GM12878 (cell line): ENCODE data around the gene ASB4. TPM values are rescaled to one million over a fixed set of nuclear protein-coding genes. Genes with fewer than 3 reads are reported as not detected.

Experiments
- ATAC-seq: fragments of 200-7000 bp; cut with Tn5 transposase; 3 replicates; pipeline ENCODE4 v1.9.1; 2020; ENCODE audit warnings: mild to moderate bottlenecking, moderate library complexity
- BruUV-seq: library from RNA; stranded (reverse); fragments of 400-500 nt; replicated peaks from 2 replicates; lab custom pipeline; 2021; lab: Mats Ljungman, UMichigan
- CTCF ChIA-PET: fragments of 300-600 bp; sonication (Branson Sonifier 250); formaldehyde crosslinking; extraction: SDS; loops from one replicate; lab custom pipeline; 2021; ENCODE audit warnings: inconsistent platforms; lab: Yijun Ruan, JAX
- POLR2A ChIA-PET: fragments of 350-600 bp; formaldehyde crosslinking; extraction: SDS; loops from one replicate; lab custom pipeline; 2021; ENCODE audit warnings: inconsistent platforms; lab: Charles Lee
- RAD21 ChIA-PET: fragments of 300-600 bp; sonication (Branson Sonifier 250); formaldehyde crosslinking; loops from one replicate; lab custom pipeline; 2023; ENCODE audit warnings: antibody characterized with exemption; ENCODE audit not compliant: unreplicated experiment; lab: Charles Lee
- SMC1A ChIA-PET: fragments of 300-600 bp; sonication (Branson Sonifier 250); formaldehyde crosslinking; loops from one replicate; lab custom pipeline; 2023; ENCODE audit not compliant: unreplicated experiment, uncharacterized antibody; lab: Charles Lee
- DNase-seq: peaks from one replicate; pipeline ENCODE4 v3.0.0-alpha.2; 2011; ENCODE audit warnings: low read depth, low spot score
- FAIRE-seq: peaks from 3 replicates; lab custom pipeline; 2011; peaks lifted over from hg19 to GRCh38; lab: Jason Lieb, UNC
- H2AFZ ChIP-seq: 2 replicates; pipeline ENCODE4 v1.6.0; 2011; ENCODE audit warnings: low read depth, low read length, control low read depth; ENCODE audit not compliant: control insufficient read depth
- H3K27ac ChIP-seq: 2 replicates; pipeline ENCODE4 v1.5.1; 2011; ENCODE audit warnings: control low read depth; ENCODE audit not compliant: control insufficient read depth, insufficient read depth
- H3K27me3 ChIP-seq, 2 experiments: replicated peaks in 1 of 2; 2 replicates each; pipeline versions ENCODE4 v1.6.0 to v1.6.1; 2011; ENCODE audit warnings: low read length in 1 of 2; ENCODE audit not compliant: control insufficient read depth in 2 of 2, insufficient read depth in 2 of 2
- H3K36me3 ChIP-seq, 2 experiments: 2 replicates each; pipeline ENCODE4 v1.5.1; 2011; ENCODE audit warnings: low read length in 1 of 2; ENCODE audit not compliant: control insufficient read depth in 2 of 2, insufficient read depth in 2 of 2
- H3K4me1 ChIP-seq: 2 replicates; pipeline ENCODE4 v1.6.1; 2011; ENCODE audit warnings: mild to moderate bottlenecking, low read length, moderate library complexity, mixed read lengths; ENCODE audit not compliant: control insufficient read depth, insufficient read depth
- H3K4me2 ChIP-seq: 2 replicates; pipeline ENCODE4 v1.6.0; 2011; ENCODE audit warnings: control low read depth; ENCODE audit not compliant: control insufficient read depth, insufficient read depth
- H3K4me3 ChIP-seq: fragments of 200-600 bp; sonication (generic); 2 replicates; pipeline ENCODE4 v1.5.1; 2016
- H3K79me2 ChIP-seq: 2 replicates; pipeline ENCODE4 v1.6.0; 2011; ENCODE audit warnings: low read length; ENCODE audit not compliant: control insufficient read depth, insufficient read depth
- H3K9ac ChIP-seq: 2 replicates; pipeline ENCODE4 v1.8.0; 2011; ENCODE audit warnings: low read length, control low read depth, mixed read lengths; ENCODE audit not compliant: control insufficient read depth, insufficient read depth
- H3K9me3 ChIP-seq: replicated peaks from 3 replicates; pipeline ENCODE4 v1.5.1; 2011; ENCODE audit warnings: mild to moderate bottlenecking, low read length; ENCODE audit not compliant: control insufficient read depth, insufficient read depth
- H4K20me1 ChIP-seq: 2 replicates; pipeline ENCODE4 v1.6.0; 2011; ENCODE audit not compliant: control insufficient read depth, insufficient read depth
- BACH1 ChIP-seq: fragments of 450-650 bp; IDR thresholded peaks from 2 replicates; pipeline ENCODE4 v1.6.1; 2017; ENCODE audit warnings: mild to moderate bottlenecking, borderline replicate concordance
- BMI1 ChIP-seq: fragments of 450-650 bp; IDR thresholded peaks from 2 replicates; pipeline ENCODE4 v1.6.1; 2016; ENCODE audit warnings: mild to moderate bottlenecking, moderate library complexity, borderline replicate concordance
- EGR1 ChIP-seq, 2 experiments: IDR thresholded peaks; 1 replicate in 1 of 2; 2 replicates in 1 of 2; pipeline ENCODE4 v1.6.1; 2011 to 2012; ENCODE audit warnings: low read depth in 2 of 2, low read length in 2 of 2, borderline replicate concordance in 1 of 2, mild to moderate bottlenecking in 1 of 2, moderate library complexity in 1 of 2
- FOXM1 ChIP-seq: IDR thresholded peaks from 2 replicates; pipeline ENCODE4 v1.6.1; 2012; ENCODE audit warnings: low read depth, mild to moderate bottlenecking, inconsistent platforms, low read length, moderate library complexity
- NBN ChIP-seq: fragments of 450-650 bp; IDR thresholded peaks from 2 replicates; pipeline ENCODE4 v1.6.1; 2016
- NFYA ChIP-seq: IDR thresholded peaks from 2 replicates; pipeline ENCODE4 v1.6.1; 2011; ENCODE audit warnings: low read depth, mild to moderate bottlenecking, low read length, improper control_type of control experiment, borderline replicate concordance
- PAX5 ChIP-seq: IDR thresholded peaks from 2 replicates; pipeline ENCODE4 v1.6.1; 2011; ENCODE audit warnings: low read depth, low read length, borderline replicate concordance
- SIN3A ChIP-seq: IDR thresholded peaks from 2 replicates; pipeline ENCODE4 v1.6.1; 2012; ENCODE audit warnings: low read depth, low read length, improper control_type of control experiment
- SMC3 ChIP-seq: IDR thresholded peaks from 2 replicates; pipeline ENCODE4 v1.6.1; 2011; ENCODE audit warnings: low read length, improper control_type of control experiment, borderline replicate concordance
- SP1 ChIP-seq: IDR thresholded peaks from one replicate; pipeline ENCODE4 v1.6.1; 2011; ENCODE audit warnings: low read depth, low read length
- STAT3 ChIP-seq: IDR thresholded peaks from 2 replicates; pipeline ENCODE4 v1.6.1; 2011; ENCODE audit warnings: low read depth, low read length, improper control_type of control experiment
- YBX1 ChIP-seq: fragments of 450-650 bp; IDR thresholded peaks from 2 replicates; pipeline ENCODE4 v1.6.1; 2016; ENCODE audit warnings: antibody characterized with exemption
- ZNF622 ChIP-seq: fragments of 450-650 bp; IDR thresholded peaks from 2 replicates; pipeline ENCODE4 v1.6.1; 2017; ENCODE audit warnings: mild to moderate bottlenecking, inconsistent platforms
- WGBS: methylation state at CpG from one replicate; pipeline ENCODE4 v1.1.6; 2016; ENCODE audit warnings: low lambda C conversion rate; ENCODE audit not compliant: insufficient replicate concordance, insufficient coverage; ENCODE audit errors: missing lambda C conversion rate; 5-methylcytosine and 5-hydroxymethylcytosine counted together
- in situ Hi-C: fragments of 300-500 bp; cut with MboI; formaldehyde crosslinking; loops from 9 replicates; pipeline ENCODE4 v1.14.3; 2018; ENCODE audit warnings: mixed read lengths
- intact Hi-C: fragments of 100-400 bp; cut with micrococcal nuclease; formaldehyde crosslinking; loops from one replicate; pipeline ENCODE4 v1.14.2; 2022; ENCODE audit not compliant: unreplicated experiment
- polyA plus RNA-seq, 11 experiments: library from polyadenylated mRNA; depleted of rRNA in 4 of 11; unstranded in 6 of 11; stranded (reverse) in 5 of 11; fragments of >200 nt; fragmentation: Nextera tagmentation in 4 of 11; fragmentation: Illumina TruSeq in 1 of 11; extraction: Ambion mirVana in 4 of 11; extraction: Trizol in 1 of 11; gene quantifications; 1 replicate in 1 of 11; 2 replicates in 10 of 11; pipeline versions ENCODE4 v1.2.1 to v1.2.3, GENCODE V29; 2011 to 2016; ENCODE audit warnings: inconsistent platforms in 2 of 11, missing spikeins in 2 of 11, low read depth in 1 of 11
- total RNA-seq, 4 experiments: library from RNA; depleted of rRNA in 3 of 4; stranded (reverse); fragments of >200 nt in 3 of 4; fragmentation: Illumina TruSeq in 1 of 4; extraction: Trizol in 1 of 4; gene quantifications; 2 replicates each; pipeline versions ENCODE4 v1.2.1 to v1.2.3, GENCODE V29; 2013 to 2021
- TF ChIP-seq, protein P1 (sequence below): IDR thresholded peaks from 2 replicates; pipeline ENCODE4 v1.6.1; 2011; ENCODE audit warnings: low read depth, mild to moderate bottlenecking, low read length, moderate library complexity, borderline replicate concordance; ENCODE audit errors: extremely low read depth

Gene ASB4
- total and polyA plus RNA-seq, 10 of the 15 experiments (the other 5 are each of a cell fraction or from before 2014, with no cell fraction given) = 0.12 to 1.1 TPM; not detected in 8

DNA sequence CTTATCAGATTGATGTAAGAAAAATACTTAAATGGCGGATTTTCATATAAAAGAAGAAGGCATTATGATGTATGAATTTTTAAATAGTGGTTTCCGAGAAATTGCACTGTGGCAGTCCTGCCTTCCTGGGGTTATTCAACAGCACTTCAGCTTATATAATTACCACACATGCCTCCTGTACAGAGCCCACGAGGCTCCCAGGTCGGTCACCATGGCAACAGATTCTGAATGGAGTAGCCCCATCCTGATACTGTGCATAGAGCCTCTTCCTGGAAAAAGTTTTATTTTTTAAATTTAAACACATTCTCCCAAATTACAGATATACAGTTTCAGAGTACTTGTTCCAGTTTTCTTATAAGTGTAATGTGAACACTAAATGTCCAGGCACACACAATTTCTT lies 15.9 kb upstream of the ASB4 start:
- intact Hi-C loops = loop anchor here (1.0 to 10.0 kb wide), 4 partner anchors 16 to 815 kb away; partner anchors contain the start of genes PON2 and SGCE

DNA sequence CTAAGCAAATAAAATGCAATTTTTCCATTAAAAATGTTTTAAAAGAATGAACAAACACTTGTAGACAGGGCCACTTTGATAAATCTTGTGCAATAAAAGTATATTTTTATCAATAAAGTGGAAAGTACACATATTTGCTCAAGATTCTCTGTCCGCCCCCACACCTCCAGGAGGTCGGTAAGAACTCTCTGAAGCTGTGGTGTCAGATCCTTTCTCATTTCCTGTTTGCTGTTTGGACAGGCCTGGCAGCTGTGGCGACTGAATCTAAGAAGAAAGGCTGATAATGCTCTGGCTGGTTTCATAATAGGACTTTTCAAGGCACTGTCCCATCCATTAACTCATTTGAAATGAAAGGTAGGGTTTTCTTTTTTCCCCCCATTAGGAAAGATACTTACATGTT lies 15.3 kb upstream of the ASB4 start:
- POLR2A ChIA-PET = interaction anchor here (0.6 to 0.9 kb wide), 3 partner anchors 32 to 1456 kb away, joined by 3 to 8 read pairs (median 5); no protein-coding TSS in a partner anchor
- in situ Hi-C loops (loop anchor here (10.0 kb wide), 1 partner anchor 276 kb away; no protein-coding TSS in a partner anchor), intact Hi-C loops (loop anchor here (1.0 to 10.0 kb wide), 4 partner anchors 16 to 816 kb away; partner anchors contain the start of genes PON2 and SGCE)
- H3K27ac ChIP-seq = no peak overlapping the region
- H4K20me1 ChIP-seq = no peaks in the 10 kb centered on the region
- BruUV-seq = no TSS peak
- RAD21 ChIA-PET = interaction anchor here (1.0 to 3.3 kb wide), 10 partner anchors 9 to 327 kb away, joined by 3 to 12 read pairs (median 4); no protein-coding TSS in a partner anchor
- WGBS = 18% methylated on average over 3 of the region's 3 CpGs
- no peak for DNase-seq
- H3K79me2 ChIP-seq = no peaks in the 10 kb centered on the region
- H3K4me3 ChIP-seq = no peak overlapping the region
- H3K4me1 ChIP-seq = no peaks in the 10 kb centered on the region; the same call in 1 of the 2 replicates
- SMC1A ChIA-PET = interaction anchor here (0.7 to 14.9 kb wide), 19 partner anchors 10 to 264 kb away, joined by 3 to 203 read pairs (median 4); partner anchors contain the start of genes ASB4 and PON2
- CTCF ChIA-PET = interaction anchor here (0.8 to 2.9 kb wide), 8 partner anchors 9 to 224 kb away, joined by 3 to 9 read pairs (median 4); partner anchors contain the start of gene PON3
- ATAC-seq = peak; percentile 99
- no peaks in the 10 kb centered on the region for H3K9me3 ChIP-seq
- no peaks in the 10 kb centered on the region for H3K27me3 ChIP-seq
- H2AFZ ChIP-seq = no peak overlapping the region
- FAIRE-seq = peak; percentile 49
- H3K4me2 ChIP-seq = no peak overlapping the region
- no peaks in the 10 kb centered on the region for H3K36me3 ChIP-seq
- H3K9ac ChIP-seq = no peak overlapping the region
- TF ChIP-seq STAT3 (no peak), SMC3 (no peak), YBX1 (no peak), SP1 (no peak), PAX5 (0 out of 2 replicates have a peak, but pooled peaks have one; percentile 18), SIN3A (no peak), ZNF622 (no peak), NFYA (no peak), FOXM1 (peak; percentile 49; the same call in 1 of the 2 replicates), EGR1 (IDR thresholded peaks at IDR 0.05; ENCODE audit: borderline replicate concordance in 1 of 2, low read depth in 2 of 2, low read length in 2 of 2) (peak in 1 of 2 experiments; percentile 91; a peak in 2 of 3 replicates), NBN (peak; percentile 51; the same call in 1 of the 2 replicates)
- TF ChIP-seq, protein P1, sequence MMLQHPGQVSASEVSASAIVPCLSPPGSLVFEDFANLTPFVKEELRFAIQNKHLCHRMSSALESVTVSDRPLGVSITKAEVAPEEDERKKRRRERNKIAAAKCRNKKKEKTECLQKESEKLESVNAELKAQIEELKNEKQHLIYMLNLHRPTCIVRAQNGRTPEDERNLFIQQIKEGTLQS = no peak

More for the DNA sequence above, 15.9 kb upstream of the ASB4 start:
- H4K20me1 ChIP-seq = no peaks in the 10 kb centered on the region
- BruUV-seq = no TSS peak
- H3K9me3 ChIP-seq = no peaks in the 10 kb centered on the region
- FAIRE-seq (no peak), ATAC-seq (no peak), DNase-seq (no peak)
- POLR2A ChIA-PET = interaction anchor here (0.9 kb wide), 1 partner anchor 64 kb away, joined by 3 read pairs; no protein-coding TSS in a partner anchor
- H3K4me3 ChIP-seq = no peak overlapping the region
- no peaks in the 10 kb centered on the region for H3K27me3 ChIP-seq
- no peak overlapping the region for H3K9ac ChIP-seq
- SMC1A ChIA-PET = interaction anchor here (0.7 to 14.9 kb wide), 17 partner anchors 11 to 264 kb away, joined by 3 to 203 read pairs (median 4); partner anchors contain the start of genes ASB4 and PON2
- RAD21 ChIA-PET = interaction anchor here (0.7 to 3.3 kb wide), 9 partner anchors 9 to 327 kb away, joined by 3 to 12 read pairs (median 5); no protein-coding TSS in a partner anchor
- H3K27ac ChIP-seq = no peak overlapping the region
- H3K36me3 ChIP-seq = no peaks in the 10 kb centered on the region
- H3K4me1 ChIP-seq = no peaks in the 10 kb centered on the region; the same call in 1 of the 2 replicates
- in situ Hi-C loops = loop anchor here (10.0 kb wide), 1 partner anchor 275 kb away; no protein-coding TSS in a partner anchor
- TF ChIP-seq BACH1 = no peak
- TF ChIP-seq BMI1 = peak; percentile 61; the same call in 1 of the 2 replicates
- CTCF ChIA-PET = interaction anchor here (1.3 to 1.7 kb wide), 5 partner anchors 9 to 223 kb away, joined by 3 to 6 read pairs (median 3); no protein-coding TSS in a partner anchor
- H3K79me2 ChIP-seq = no peaks in the 10 kb centered on the region
- 55% methylated on average over 4 of the region's 4 CpGs for WGBS
- H3K4me2 ChIP-seq = no peak overlapping the region
- no peak overlapping the region for H2AFZ ChIP-seq
